ENCODE results near the gene BRAT1. TPM values are rescaled to one million over a fixed set of nuclear protein-coding genes. Genes with fewer than 3 reads are reported as not detected.

Gene BRAT1
- polyA plus RNA-seq, 1 donor from 2014 or later, result 60.3 TPM

GRCh38 chr7:2510130-2510776 lies 45.1 kb downstream of the BRAT1 start:
- no peaks in the 10 kb centered on the region for H3K9me2 ChIP-seq (ENCODE audit: insufficient read depth, low read length)
- no peak overlapping the region for H3K27ac ChIP-seq (ENCODE audit: low read length)
- TF ChIP-seq EP300 (conservative IDR thresholded peaks at IDR 0.05; ENCODE audit: poor library complexity, severe bottlenecking) (no peak), POLR2AphosphoS5 (IDR thresholded peaks at IDR 0.05) (no peak), EZH2 (IDR thresholded peaks at IDR 0.05; ENCODE audit: borderline replicate concordance, insufficient read depth, low read length, poor library complexity, severe bottlenecking) (no peak), TAF1 (IDR thresholded peaks at IDR 0.05; ENCODE audit: low read depth) (no peak), REST (IDR thresholded peaks at IDR 0.05; ENCODE audit: borderline replicate concordance) (no peak), CTCF (IDR thresholded peaks at IDR 0.05; ENCODE audit: poor library complexity, severe bottlenecking) (no peak), MXI1 (conservative IDR thresholded peaks at IDR 0.05; ENCODE audit: poor library complexity, severe bottlenecking) (no peak), RAD21 (conservative IDR thresholded peaks at IDR 0.05) (no peak), SMC3 (conservative IDR thresholded peaks at IDR 0.05; ENCODE audit: poor library complexity) (no peak)
- H3K4me2 ChIP-seq (ENCODE audit: low read length), result no peak overlapping the region
- no peaks in the 10 kb centered on the region for H3F3A ChIP-seq (ENCODE audit: insufficient read depth, low read length, poor library complexity, severe bottlenecking)
- no peaks in the 10 kb centered on the region for H3K9me3 ChIP-seq (ENCODE audit: low read length)
- no peaks in the 10 kb centered on the region for H3K36me3 ChIP-seq (ENCODE audit: insufficient read depth, low read length)
- no peaks in the 10 kb centered on the region for H3K79me2 ChIP-seq (replicated peaks; ENCODE audit: insufficient read depth, low read length)
- H4K20me1 ChIP-seq (ENCODE audit: insufficient read depth), result no peaks in the 10 kb centered on the region
- no peaks in the 10 kb centered on the region for H3K27me3 ChIP-seq (ENCODE audit: insufficient read depth, low read depth, low read length)
- H2AFZ ChIP-seq (ENCODE audit: low read depth, low read length), result no peak overlapping the region
- H3K9ac ChIP-seq (ENCODE audit: low read length), result no peak overlapping the region
- no peak overlapping the region for H3K4me3 ChIP-seq (ENCODE audit: low read length)

- no peaks in the 10 kb centered on the region for H3K27me3 ChIP-seq (ENCODE audit: insufficient read depth, low read depth, low read length)
- no peak overlapping the region for H3K9ac ChIP-seq (ENCODE audit: low read length)
- no peak overlapping the region for H3K4me2 ChIP-seq (ENCODE audit: low read length)
- H3K4me3 ChIP-seq (ENCODE audit: low read length), result no peak overlapping the region
- no peak overlapping the region for H3K27ac ChIP-seq (ENCODE audit: low read length)
- no peak overlapping the region for H2AFZ ChIP-seq (ENCODE audit: low read depth, low read length)
- no peaks in the 10 kb centered on the region for H4K20me1 ChIP-seq (ENCODE audit: insufficient read depth)
- no peaks in the 10 kb centered on the region for H3K36me3 ChIP-seq (ENCODE audit: insufficient read depth, low read length)
- no peaks in the 10 kb centered on the region for H3F3A ChIP-seq (ENCODE audit: insufficient read depth, low read length, poor library complexity, severe bottlenecking)
- H3K9me3 ChIP-seq (ENCODE audit: low read length), result no peaks in the 10 kb centered on the region
- no peaks in the 10 kb centered on the region for H3K9me2 ChIP-seq (ENCODE audit: insufficient read depth, low read length)
- TF ChIP-seq MXI1 (conservative IDR thresholded peaks at IDR 0.05; ENCODE audit: poor library complexity, severe bottlenecking) (no peak), POLR2AphosphoS5 (IDR thresholded peaks at IDR 0.05) (no peak), EZH2 (IDR thresholded peaks at IDR 0.05; ENCODE audit: borderline replicate concordance, insufficient read depth, low read length, poor library complexity, severe bottlenecking) (no peak), REST (IDR thresholded peaks at IDR 0.05; ENCODE audit: borderline replicate concordance) (no peak), SMC3 (conservative IDR thresholded peaks at IDR 0.05; ENCODE audit: poor library complexity) (no peak), RAD21 (conservative IDR thresholded peaks at IDR 0.05) (no peak), CTCF (IDR thresholded peaks at IDR 0.05; ENCODE audit: poor library complexity, severe bottlenecking) (no peak), EP300 (conservative IDR thresholded peaks at IDR 0.05; ENCODE audit: poor library complexity, severe bottlenecking) (no peak), TAF1 (IDR thresholded peaks at IDR 0.05; ENCODE audit: low read depth) (no peak)
- H3K79me2 ChIP-seq (replicated peaks; ENCODE audit: insufficient read depth, low read length), result no peaks in the 10 kb centered on the region
These were observed 45.9 kb downstream of the BRAT1 start for GRCh38 chr7:2509298-2509906.
